HG03103 (cell line): ENCODE measurements around the gene ZNF483.
"Not testable (repeated sequence)": the region's sequence is repeated elsewhere in the genome, so short reads cannot be mapped to it uniquely, and the experiment has no call there.

Source experiments
- ATAC-seq: cut with Tn5 transposase; IDR thresholded peaks from one replicate; pipeline ENCODE4 v1.9.1; 2021; ENCODE audit warnings: low read depth; ENCODE audit not compliant: unreplicated experiment

The ZNF483 gene

DNA sequence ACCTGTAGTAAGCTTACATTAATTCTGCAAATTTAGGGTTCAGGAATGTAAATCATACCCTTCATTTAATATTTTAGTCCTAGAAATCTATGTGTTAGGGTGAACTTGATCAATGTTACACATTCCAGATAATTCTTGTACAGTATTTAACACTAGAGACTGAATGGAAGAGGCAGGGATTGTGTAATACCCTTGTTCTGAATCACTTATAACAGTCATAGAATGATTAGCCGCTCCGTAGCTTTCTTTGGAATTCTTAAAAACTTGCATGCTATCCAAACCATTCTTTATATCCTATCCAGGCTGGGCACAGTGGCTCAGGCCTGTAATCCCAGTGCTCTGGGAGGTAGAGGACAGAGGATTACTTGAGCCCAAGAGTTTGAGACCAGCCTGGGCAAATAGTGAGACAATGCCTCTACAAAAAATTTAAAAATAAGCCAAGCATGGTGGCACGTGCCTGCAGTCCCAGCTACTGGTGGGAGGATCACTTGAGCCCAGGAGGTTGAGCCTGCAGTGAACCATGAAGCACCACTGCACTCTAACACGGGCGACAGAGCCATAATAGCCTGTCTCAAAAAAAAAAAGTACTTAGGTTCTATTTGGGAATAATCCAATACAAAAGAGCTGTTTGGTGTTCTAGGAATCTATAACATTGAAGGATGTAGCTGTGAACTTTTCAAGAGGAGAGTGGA lies 8.3 kb downstream of the ZNF483 start:
- no peak for ATAC-seq

DNA sequence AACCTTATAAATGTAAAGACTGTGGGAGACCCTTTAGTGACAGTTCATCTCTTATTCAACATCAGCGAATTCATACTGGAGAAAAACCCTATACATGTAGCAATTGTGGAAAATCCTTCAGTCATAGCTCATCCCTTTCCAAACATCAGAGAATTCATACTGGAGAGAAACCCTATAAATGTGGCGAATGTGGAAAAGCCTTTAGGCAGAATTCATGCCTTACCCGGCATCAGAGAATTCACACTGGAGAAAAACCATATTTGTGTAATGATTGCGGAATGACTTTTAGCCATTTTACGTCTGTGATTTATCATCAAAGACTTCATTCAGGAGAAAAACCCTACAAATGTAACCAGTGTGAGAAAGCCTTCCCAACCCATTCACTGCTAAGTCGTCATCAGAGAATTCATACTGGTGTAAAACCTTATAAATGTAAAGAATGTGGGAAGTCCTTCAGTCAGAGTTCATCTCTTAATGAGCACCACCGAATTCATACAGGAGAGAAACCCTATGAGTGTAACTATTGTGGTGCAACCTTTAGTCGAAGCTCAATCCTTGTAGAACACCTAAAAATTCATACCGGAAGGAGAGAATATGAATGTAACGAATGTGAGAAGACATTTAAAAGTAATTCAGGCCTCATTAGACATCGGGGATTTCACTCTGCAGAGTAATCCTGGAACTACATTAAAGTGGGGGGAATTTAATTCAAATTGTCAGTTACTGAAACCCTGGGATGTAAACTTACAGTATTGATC lies 17.7 kb downstream of the ZNF483 start:
- ATAC-seq: no peak

DNA sequence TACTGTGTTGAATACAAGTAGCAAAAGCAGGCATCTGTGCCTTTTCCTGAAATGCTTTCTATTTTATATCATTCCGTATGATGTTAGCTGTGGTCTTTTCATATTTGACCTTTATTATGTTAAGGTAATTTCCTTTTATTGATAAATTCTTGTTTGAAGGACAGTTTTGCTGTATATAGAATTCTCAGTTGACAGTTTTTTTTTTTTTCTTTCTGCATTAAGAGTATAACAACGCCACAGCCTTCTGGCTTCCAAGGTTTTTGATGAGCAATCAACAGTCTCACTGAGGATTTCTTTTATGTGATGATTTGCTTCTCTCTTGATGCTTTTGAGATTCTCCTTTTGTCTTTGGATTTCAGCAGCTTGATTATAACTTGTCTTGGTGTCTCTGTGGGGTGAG lies 23.6 kb downstream of the ZNF483 start:
- ATAC-seq: no peak

DNA sequence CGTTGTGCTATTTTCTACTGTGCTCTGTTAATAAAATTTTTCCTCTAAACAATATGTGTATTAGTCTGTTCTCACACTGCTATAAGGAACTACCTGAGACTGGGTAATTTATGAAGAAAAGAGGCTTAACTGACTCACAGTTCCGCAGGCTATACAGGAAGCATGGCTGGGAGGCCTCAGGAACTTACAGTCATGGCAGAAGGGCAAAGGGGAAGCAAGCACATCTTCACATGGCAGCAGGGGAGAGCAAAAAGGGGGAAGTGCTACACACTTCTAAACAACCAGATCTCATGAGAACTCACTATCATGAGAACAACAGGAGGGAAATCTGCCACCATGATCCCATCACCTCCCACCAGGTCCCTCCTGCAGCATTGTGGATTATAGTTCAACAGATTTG lies 30.4 kb downstream of the ZNF483 start:
- ATAC-seq: not testable (repeated sequence)

DNA sequence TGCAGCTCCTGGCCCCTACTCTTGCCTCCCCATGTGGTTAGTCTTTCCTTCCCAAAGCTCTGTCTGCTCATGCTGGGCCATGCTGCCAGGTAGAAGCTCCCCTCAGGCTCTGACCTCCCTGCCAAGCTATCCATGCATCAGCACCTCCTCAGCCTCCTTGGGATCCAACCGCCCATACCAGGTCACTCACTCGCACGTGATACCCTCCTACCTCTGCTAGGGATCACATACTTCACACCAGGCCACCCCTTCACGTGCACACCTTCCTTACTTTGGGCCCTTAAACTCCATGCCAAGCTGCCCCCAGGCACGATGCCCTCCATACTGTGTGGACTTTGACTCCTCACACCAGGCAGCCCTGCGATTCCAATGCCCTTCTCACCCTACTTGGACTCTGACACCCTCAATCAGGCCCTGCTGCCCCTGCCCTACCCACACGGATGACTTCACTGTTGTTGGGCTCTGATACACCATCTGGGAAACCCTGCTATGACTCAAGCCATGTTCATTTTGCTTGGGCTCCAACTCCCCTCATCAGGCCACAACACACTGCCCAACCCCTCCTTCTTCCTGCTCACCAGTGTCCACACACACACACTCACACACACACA lies 34.1 kb downstream of the ZNF483 start:
- ATAC-seq: no peak

DNA sequence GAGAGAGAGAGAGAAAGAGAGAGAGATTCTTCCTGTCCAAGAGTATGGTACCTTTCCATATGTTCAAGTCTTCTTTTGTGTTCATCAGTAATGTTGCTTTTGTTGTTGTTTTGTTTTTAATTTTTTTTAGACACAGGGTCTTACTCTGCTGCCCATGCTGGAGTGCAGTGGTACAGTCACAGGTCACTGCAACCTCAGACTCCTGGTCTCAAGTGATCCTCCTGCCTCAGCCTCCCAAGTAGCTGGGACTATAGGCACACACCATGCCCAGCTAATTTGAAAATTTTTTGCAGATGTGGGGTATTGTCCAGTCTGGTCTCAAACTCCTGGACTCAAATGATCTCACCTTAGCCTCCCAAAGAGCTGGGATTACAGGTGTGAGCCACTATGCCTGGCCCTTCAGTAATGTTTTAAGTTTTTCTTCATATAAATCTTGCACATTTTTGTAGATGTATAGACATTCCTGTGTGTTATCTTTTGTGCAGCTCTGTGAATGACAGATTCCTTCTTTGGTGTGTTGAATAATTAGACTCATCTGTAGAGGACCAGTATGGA lies 36.3 kb downstream of the ZNF483 start:
- ATAC-seq: no peak

DNA sequence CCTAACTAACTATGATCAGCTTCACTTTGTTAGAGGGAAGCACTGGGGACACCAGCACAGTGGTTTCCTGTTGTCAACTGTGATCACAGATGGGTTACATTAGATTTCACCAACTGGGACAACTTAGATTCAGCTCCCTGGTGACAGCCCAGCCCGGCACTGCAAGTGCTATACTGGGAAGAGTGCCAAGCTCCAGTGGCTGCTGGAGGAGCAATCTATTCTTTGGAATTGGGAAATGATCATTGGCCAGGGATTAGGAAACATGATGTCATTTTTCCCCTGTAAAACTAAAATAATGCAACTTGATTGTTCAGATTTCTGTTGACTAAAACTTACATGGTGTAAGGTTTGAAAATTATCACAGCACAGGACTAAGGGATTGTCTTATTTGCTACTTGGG lies 41.3 kb downstream of the ZNF483 start:
- ATAC-seq: no peak

DNA sequence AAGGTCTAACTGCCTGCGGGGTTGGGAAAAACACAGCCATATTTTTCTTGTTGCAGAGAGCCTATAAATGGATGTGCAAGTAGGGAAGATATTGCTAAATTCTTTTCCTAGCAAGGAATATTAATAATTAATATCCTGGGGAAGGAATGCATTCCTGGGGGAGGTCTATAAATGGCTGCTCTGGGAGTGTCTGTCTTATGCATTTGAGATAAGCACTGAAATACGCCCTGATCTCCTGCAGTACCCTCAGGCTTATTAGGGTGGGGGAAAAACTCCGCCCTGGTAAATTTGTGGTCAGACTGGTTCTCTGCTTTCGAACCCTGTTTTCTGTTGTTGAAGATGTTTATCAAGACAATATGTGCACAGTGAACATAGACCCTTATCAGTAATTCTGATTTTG lies 43.1 kb downstream of the ZNF483 start:
- ATAC-seq: not testable (repeated sequence)

DNA sequence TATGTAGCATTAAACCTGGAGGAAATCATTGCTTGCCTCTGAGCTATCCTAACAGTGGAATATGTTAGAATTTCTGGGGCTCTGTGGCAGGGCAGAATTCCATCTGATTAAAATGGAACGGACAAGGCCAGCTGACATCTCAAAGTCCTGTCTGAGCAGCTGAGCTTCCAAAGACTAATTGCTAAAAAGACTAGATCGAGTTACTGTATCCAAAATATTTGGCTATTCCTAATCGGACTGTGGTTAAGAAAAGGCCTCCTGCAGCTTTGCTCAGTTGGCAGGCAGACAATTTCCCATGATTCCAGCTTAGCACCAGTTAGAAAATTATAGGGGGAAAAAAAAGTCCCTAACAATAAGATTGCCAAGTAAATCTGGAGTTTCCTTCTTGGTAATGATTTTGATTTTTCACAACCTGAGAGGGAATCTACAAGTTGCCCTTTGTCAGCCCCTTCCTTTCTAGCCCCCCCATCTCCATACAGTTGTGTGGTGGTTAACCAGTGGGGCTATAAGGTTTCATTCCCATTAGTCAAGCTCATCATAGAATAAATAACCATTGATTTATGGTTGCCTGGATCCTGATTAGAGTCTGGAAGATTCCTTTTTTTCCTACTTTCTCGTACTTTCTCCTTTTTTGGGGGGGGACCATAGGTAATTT lies 48.1 kb downstream of the ZNF483 start:
- no peak for ATAC-seq

DNA sequence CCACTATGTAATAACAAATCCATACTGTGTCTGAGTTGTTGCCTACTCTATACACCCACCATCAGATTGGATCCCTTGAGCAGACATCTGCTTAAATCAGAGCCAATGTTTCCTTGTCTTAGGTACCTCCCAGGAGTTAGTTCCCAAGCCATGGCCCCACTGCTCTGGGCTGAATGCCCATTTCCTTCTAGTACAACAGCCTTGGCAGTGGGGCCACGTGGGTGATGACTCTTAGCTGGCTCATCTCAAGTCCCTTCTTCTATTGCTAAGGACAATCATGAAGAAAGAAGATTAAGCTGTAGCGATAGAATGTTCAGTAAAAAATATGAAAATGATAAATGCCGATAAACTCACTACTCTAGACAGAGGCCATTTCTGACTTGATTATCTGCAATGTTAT lies 57.9 kb downstream of the ZNF483 start:
- no peak for ATAC-seq

DNA sequence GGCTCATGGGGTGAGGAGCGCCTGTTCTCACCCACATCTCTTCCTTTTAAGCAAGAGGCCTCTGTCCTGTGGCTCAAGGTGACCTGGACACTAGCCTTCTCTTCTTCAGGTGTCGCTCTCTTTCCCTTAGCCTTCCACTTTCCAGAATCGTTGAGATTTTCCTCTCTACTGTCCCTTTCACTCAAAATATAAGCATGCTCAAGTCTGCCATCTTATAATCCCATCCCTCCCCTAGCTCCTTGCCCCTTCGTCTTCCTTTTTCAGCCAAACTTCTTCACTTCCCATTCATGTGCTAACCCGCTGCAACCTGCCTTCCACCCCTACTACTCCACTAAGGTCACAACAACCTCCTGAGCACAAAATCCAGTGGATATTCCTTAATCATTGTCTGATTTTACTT lies 61.4 kb downstream of the ZNF483 start:
- ATAC-seq: no peak

DNA sequence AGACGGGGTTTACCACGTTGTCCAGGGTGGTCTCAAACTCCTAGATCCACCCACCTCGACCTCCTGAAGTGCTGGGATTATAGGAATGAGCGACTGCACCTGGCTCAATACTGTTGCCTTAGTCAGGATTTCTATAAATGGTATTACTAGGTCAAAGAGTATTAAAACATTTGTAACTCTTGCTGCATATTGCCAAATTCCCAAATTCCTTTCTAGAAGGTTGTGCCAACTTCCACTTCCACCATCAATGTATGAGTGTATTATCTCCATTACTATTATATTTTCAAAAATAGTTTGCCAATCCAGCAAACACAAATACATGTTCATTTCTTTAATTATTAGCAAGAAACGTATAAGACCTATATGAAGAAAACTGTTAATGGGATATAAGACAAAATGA lies 63.9 kb downstream of the ZNF483 start:
- no peak for ATAC-seq

DNA sequence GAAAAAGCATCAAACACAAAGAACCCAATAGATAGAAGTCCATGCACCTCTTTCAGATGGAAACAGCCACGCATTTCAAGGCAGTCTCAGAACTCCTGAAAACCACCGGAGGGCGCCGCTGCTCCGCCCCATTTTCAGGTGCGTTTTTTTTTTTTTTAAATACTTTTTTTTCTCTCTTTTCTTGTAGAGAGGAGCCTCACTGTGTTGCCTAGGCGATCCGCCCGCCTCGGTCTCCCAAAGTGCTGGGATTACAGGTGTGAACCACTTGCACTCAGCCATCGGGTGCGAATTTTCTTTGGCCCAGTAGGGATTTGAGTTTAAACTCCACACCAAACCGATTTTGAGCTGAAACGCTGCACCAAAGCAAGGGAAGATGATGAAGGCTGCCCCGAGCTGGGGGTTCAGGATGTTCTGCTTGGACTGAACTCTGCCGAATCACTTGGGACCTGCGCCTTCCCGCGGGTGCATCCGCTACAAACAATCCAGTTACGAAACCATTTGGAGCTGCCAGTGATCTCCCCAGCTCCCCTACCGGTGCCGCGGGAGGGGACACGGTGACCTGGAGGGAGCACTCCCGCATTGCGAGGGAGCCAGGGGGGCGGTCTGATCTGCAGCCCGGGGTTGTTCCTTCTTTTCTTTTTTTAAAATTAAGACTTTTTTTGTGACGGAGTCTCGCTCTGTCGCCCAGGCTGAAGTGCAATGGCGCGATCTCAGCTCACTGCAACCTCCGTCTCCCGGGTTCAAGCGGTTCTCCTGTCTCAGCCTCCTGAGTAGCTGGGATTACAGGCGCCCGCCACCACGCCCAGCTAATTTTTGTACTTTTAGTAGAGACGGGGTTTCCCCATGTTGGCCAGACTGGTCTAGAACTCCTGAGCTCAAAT lies 73.1 kb downstream of the ZNF483 start:
- no peak for ATAC-seq

DNA sequence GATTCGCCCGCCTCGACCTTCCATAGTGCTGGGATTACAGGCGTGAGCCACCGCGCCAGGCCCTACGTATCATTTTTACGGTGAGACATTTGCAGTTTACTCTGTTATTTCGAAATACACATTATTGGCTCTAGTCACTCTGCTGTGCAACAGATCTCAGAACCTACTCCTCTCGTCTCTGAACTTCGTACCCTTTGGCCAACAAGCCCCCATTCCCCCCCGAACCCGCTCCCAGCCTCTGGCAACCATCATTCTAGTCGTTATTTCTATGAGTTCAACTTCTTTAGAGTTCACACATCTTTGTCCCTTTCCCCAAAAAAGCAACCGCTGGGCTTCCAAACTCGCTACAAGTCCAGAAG lies 73.7 kb downstream of the ZNF483 start:
- no peak for ATAC-seq

DNA sequence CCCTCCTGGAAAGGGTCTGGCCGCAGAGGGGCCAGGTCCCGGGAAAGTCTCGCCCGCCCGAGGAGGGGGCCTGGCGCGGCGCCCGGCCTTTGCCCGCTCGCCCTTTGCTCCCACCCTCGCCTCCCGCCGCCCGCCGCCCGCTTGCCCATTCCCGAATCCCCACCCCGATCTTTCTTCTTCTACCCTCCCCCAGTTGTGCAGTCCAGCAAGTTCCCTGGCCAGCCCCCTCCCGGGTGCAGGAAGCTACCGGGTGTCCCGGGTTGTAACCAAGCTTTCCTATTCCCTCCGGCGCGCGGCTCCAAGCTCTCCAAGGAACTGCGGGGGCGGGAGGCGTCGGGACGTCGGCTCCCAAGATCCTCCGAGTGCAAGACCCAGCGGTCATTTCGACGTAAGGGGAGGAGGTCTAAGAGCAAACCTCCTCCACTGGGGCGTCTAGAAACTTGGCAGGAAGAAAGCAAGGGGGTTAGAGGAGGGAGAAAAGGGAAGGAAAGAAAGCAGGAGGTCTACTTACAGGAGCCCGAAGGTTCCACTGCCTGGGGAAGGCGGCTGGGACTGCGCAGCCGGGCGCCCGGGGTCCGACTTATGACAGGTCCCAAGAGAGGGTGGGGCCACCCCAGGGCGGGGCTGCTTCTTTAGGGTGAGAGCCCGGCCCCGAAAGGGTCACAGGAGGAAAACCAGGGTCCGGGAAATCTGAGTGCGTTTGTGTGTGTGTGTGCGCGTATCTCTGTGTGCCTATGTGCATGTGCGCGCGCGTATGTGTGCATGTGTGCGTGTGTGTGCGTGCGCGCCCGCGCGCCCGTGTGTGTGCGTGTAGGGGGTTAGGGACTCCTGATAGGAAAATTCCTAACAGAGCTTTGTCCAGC lies 74.3 kb downstream of the ZNF483 start, which contains the start of gene PTGR1:
PTGR1 (minus strand) TSS at position 556 of the 863 bp plus-strand sequence. CDS start 2,225 bp downstream, outside the sequence.
- ATAC-seq: peak; percentile 38

DNA sequence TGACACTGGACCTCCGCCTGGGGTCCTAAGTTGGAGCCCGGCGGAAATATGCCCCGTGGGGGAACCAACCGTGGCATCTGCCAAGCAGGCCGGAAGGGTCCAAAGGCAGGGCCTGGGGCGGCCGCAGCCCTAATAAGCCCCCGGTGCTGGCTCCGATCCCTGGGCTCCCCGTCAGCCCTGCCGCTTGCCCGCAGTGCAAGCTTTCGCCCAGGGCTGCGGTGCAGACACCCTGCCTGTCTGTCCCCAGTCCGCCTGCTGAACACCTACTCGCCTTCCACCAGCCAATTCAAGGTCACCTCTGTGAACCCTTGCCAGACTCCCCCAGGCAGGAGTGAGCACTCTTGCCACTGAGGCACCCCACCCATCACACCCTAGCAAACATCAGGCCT lies 75.0 kb downstream of the ZNF483 start:
- peak; percentile 11 for ATAC-seq

DNA sequence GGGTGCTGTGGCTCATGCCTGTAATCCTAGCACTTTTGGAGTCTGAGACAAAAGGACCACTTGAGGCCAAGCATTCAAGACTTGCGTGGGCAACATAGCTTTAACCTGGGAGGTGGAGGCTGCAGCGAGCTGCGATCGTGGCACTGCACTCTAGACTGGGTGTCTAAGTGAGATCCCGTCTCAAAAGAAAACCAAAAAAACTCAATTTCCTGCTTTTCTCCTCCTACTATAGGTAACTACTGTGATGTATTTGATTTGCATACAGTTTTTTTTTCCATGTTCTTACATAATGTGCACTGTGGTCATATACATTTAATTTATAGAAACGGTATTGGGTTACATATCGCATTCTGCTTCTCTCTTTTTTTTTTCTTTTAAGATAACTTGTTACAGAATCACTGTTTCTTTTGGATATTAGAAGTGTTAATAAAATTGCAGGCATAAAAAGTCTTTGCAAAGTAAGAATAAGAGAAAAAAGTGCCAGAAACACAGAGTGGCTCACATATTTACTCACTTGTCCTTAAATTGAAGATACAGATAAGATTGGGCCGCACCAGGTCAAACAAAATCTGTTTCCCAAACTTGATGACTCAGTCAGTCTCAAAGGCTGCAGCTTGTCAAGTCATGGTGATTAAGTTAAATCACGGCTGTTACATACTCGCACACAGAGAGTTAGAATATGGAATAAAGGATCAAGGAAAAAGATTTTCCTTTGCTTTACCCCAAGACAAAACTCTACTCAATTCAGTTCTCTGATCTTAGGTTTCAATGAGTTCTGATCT lies 76.4 kb downstream of the ZNF483 start:
- ATAC-seq: no peak

DNA sequence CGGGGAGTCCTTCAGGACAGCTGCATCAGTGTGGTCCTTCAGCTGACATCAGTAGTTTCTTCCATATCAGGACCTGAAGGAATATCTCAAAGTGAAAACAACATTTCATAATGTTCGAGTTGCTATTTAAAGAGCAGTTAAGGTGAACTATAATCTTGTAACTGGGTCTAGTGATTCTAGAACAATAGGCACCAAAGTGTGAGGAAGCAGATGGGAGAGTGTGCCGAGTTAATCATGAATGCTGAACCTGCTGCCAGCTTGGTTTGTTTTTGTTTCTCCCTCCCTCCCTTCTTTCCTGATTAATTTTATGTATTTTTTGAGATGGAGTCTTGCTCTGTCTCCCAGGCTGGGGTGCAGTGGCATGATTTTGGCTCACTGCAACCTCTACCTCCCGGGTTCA lies 78.1 kb downstream of the ZNF483 start:
- no peak for ATAC-seq
